ENCODE data around the gene MXD3. TPM values are rescaled to one million over a fixed set of nuclear protein-coding genes. Genes with fewer than 3 reads are reported as not detected.

The MXD3 gene
- total and polyA plus RNA-seq, 12 donors: 0.16 to 42.6 (median 3.6) TPM

DNA sequence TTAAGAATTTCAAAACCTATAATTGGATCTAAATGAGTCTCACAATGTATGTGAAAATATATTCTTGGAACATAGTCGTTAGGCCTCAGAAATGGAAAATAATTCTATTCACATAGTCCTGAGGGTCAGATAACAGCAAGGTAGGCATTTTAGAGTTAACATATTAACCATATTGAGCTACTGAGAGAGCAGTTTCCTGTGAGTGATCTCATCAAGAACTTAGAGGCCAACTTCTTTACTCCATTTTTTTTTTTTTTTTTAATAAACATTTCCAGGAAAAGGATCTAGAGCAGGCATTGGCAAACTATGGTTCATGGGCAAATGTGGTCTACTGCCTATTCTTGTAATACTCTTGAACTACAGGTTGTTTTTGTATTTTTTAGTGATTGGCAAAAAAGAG lies 34.8 kb downstream of the MXD3 start:
- 42 to 78% (median 68%) methylated on average over 1 of the region's 1 CpG for WGBS, 4 donors
- TF ChIP-seq POLR2A (IDR thresholded peaks at IDR 0.05): no peak
- TF ChIP-seq, protein P1, sequence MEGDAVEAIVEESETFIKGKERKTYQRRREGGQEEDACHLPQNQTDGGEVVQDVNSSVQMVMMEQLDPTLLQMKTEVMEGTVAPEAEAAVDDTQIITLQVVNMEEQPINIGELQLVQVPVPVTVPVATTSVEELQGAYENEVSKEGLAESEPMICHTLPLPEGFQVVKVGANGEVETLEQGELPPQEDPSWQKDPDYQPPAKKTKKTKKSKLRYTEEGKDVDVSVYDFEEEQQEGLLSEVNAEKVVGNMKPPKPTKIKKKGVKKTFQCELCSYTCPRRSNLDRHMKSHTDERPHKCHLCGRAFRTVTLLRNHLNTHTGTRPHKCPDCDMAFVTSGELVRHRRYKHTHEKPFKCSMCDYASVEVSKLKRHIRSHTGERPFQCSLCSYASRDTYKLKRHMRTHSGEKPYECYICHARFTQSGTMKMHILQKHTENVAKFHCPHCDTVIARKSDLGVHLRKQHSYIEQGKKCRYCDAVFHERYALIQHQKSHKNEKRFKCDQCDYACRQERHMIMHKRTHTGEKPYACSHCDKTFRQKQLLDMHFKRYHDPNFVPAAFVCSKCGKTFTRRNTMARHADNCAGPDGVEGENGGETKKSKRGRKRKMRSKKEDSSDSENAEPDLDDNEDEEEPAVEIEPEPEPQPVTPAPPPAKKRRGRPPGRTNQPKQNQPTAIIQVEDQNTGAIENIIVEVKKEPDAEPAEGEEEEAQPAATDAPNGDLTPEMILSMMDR (IDR thresholded peaks at IDR 0.05): no peak
- intact Hi-C loops (cut with DNase I): loop anchor here in 1 of 2 donors (10.0 kb wide), 1 partner anchor 132 kb away; no protein-coding TSS in a partner anchor
- peak overlapping the region in 1 of 5 donors; percentile 11 for H3K27ac ChIP-seq
- no peaks in the 10 kb centered on the region for H3K9me3 ChIP-seq (replicated peaks in 1 of 3)
- no peaks in the 10 kb centered on the region for H3K27me3 ChIP-seq
- H3K4me3 ChIP-seq: no peak overlapping the region
- DNase-seq: no peak
- H3K4me1 ChIP-seq (replicated peaks in 1 of 2): peaks cover 0 to 12% of the 10 kb centered on the region in 2 donors
- peaks cover 0 to 62% of the 10 kb centered on the region in 2 donors for H3K36me3 ChIP-seq (replicated peaks in 1 of 2)

DNA sequence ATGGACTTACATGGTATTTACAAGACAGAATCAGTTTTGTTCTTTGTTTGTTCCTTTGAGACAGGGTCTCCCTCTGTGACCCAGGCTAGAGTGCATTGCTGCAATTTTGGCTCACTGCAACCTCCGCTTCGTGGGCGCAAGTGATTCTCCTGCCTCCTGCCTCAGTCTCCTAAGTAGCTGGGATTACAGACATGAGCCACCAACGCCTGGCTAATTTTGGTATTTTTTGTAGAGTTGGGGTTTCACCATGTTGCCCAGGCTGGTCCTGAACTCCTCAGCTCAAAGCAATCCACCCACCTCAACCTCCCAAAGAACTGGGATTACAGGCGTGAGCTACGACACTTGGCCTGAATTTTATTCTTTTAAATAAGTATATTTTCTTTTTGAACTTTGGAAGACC lies 35.8 kb downstream of the MXD3 start:
- Histone ChIP-seq H3K4me3 (no peak overlapping the region), H3K4me1 (replicated peaks in 1 of 2) (peaks cover 0 to 12% of the 10 kb centered on the region in 2 donors), H3K9me3 (replicated peaks in 1 of 3) (no peaks in the 10 kb centered on the region), H3K27me3 (no peaks in the 10 kb centered on the region), H3K27ac (no peak overlapping the region), H3K36me3 (replicated peaks in 1 of 2) (peaks cover 0 to 63% of the 10 kb centered on the region in 2 donors)
- intact Hi-C loops (cut with DNase I): loop anchor here in 1 of 2 donors (10.0 kb wide), 1 partner anchor 131 kb away; no protein-coding TSS in a partner anchor
- TF ChIP-seq, protein P1 (IDR thresholded peaks at IDR 0.05): no peak
- TF ChIP-seq POLR2A (IDR thresholded peaks at IDR 0.05): no peak
- WGBS, 4 donors: 90 to 97% (median 95%) methylated on average over 6 of the region's 6 CpGs
- no peak for DNase-seq

DNA sequence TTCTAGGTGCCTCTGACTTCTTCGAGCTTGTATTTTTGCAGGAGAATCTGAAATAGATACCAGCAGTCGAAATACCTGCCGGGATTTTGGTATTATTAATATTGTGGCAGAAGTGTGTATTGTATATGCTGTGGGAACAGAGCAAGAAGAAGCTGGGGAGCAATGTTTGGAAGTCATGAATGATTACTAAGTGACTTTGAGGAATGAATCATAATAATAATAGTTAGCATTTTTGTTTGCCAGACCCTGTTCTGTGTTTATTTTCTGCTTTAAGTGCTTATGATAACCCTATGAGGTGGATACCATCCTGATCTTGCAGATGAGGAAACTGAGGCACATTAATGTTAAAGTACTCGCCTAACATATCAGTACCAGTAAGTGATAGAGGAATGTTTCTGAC lies 40.6 kb downstream of the MXD3 start:
- Histone ChIP-seq H3K9me3 (replicated peaks in 1 of 3) (no peaks in the 10 kb centered on the region), H3K27ac (no peak overlapping the region), H3K27me3 (no peaks in the 10 kb centered on the region), H3K36me3 (replicated peaks in 1 of 2) (peaks cover 0 to 73% of the 10 kb centered on the region in 2 donors), H3K4me1 (replicated peaks in 1 of 2) (peaks cover 0 to 5% of the 10 kb centered on the region in 2 donors), H3K4me3 (no peak overlapping the region)
- DNase-seq: no peak
- intact Hi-C loops (cut with DNase I): loop anchor here in 1 of 2 donors (10.0 kb wide), 1 partner anchor 126 kb away; no protein-coding TSS in a partner anchor
- WGBS, 4 donors: 95 to 98% (median 96%) methylated on average over 4 of the region's 4 CpGs
- TF ChIP-seq, protein P1 (IDR thresholded peaks at IDR 0.05): no peak
- no peak for TF ChIP-seq POLR2A (IDR thresholded peaks at IDR 0.05)

GRCh38 chr5:177270653-177271052 lies 41.0 kb downstream of the MXD3 start:
- Histone ChIP-seq H3K27me3 (no peaks in the 10 kb centered on the region), H3K36me3 (replicated peaks in 1 of 2) (peaks cover 0 to 73% of the 10 kb centered on the region in 2 donors), H3K4me1 (replicated peaks in 1 of 2) (peaks cover 0 to 5% of the 10 kb centered on the region in 2 donors), H3K9me3 (replicated peaks in 1 of 3) (no peaks in the 10 kb centered on the region), H3K4me3 (no peak overlapping the region), H3K27ac (no peak overlapping the region)
- DNase-seq: no peak
- TF ChIP-seq POLR2A (IDR thresholded peaks at IDR 0.05): no peak
- TF ChIP-seq, protein P1 (IDR thresholded peaks at IDR 0.05): no peak
- intact Hi-C loops (cut with DNase I): loop anchor here in 1 of 2 donors (10.0 kb wide), 1 partner anchor 126 kb away; no protein-coding TSS in a partner anchor
- 91 to 98% (median 96%) methylated on average over 3 of the region's 3 CpGs for WGBS, 4 donors

All from adrenal gland (tissue), 12 donors.